Stimulated activated CD4-positive, alpha-beta T cell treated with anti-CD3 and anti-CD28 coated beads, Interleukin-15, amount 100 ng/mL, for 1 hour (primary cell): ENCODE measurements around the gene MRPL44.
"Not testable (repeated sequence)": the region's sequence is repeated elsewhere in the genome, so short reads cannot be mapped to it uniquely, and the experiment has no call there.

Source experiments
- DNase-seq, 2 donors: peaks; one replicate each; pipeline ENCODE4 v3.0.0-alpha.2; 2020; ENCODE audit warnings: low read depth in 1 of 2, low spot score in 1 of 2

The MRPL44 gene

DNA sequence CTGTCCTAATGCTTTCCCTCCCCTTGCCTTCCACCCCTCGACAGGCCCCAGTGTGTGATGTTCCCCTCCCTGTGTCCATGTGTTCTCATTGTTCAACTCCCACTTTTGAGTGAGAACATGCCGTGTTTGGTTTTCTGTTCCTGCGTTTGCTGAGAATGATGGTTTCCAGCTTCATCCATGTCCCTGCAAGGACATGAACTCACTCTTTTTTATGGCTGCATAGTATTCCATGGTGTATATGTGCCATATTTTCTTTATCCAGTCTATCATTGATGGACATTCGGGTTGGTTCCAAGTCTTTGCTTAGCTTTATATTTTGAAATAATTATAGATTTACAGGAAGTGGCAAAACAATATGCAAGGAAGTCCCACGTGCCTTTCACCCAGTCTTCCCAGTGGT lies 43.4 kb downstream of the MRPL44 start:
- not testable (repeated sequence) for DNase-seq

DNA sequence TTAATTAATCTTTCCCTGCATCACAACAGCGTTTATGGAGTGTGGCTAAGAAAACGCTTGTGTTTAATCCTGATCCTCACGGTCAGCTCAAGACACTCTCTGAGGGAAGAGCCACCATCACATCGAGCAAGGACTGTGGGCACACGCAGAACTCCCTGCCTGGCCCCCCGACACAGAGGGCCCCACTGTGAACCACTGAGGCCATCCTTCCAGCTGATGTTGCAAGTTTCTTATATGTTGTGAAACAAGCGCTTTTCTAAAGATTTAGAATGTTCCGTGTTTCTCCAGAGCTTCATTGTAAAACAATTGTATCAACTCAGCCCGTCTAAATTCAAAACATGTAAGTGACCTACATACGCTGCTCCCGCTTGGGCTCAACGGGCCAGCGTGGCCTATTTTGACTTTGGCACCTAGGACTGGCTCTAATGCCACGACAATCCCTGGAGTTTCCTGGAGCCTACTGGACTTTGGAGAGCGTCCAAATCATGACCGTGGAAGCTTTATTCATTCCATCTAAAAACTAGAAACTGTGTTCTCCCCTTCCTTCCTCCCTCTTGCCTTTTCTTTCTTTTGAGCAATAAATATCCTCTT lies 46.9 kb downstream of the MRPL44 start:
- DNase-seq, result no peak

DNA sequence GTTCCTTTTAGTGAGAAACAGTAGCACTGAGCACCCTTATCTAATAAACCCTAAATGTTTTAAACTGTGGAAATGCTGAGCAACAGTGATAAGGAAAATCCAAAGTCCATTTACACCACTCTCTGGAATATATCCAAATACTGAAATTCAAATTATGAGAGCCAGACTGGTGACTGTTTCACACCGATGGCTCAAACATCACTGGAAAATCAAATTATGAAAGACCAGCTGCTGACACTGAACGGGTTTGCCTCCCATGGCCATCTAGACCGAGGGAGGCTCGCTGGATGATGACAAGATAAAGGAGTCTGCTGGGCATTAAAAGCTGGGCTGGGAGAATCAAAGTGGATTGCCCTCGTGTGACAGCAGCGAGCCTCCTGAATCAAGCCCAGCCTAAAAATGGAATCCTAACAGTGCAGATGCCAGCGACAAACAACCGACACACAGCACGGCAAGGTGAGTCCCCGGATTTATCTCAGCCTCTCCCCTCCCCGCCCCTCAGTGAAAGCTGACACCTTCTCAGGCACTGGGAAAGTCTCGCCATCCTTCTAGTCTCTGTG lies 51.5 kb downstream of the MRPL44 start:
- DNase-seq, result no peak

DNA sequence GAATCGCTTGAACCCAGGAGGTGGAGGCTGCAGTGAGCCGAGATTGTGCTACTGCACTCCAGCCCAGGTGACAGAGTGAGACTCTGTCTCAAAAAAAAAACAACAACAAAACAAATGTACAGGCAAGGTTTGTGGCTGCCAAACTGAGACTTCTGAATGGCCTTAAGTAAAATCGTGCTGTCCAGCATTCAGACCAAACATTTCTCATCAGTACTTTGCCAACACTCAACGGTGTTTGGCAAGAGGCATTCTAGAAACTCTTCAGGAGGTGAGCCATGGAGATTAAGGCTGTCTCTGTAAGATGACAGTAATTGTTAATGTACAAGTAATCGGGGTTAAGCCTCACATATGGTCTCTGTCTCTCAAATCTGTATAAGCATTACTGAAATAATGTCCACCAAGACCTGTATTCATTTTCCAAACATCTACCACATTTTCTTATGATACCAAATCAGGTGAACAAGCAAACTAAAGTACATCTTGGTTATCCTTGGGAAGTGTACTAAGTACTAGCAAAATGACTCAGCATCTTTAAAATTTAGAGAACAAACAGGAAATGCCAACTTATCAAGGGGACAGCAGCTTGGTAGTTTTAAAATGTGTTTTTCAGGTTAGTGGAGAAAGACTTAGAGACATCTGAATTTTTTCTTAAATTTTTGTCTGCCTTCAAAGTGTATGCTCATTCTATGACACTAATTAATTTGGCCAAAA lies 52.5 kb downstream of the MRPL44 start:
- no peak for DNase-seq

DNA sequence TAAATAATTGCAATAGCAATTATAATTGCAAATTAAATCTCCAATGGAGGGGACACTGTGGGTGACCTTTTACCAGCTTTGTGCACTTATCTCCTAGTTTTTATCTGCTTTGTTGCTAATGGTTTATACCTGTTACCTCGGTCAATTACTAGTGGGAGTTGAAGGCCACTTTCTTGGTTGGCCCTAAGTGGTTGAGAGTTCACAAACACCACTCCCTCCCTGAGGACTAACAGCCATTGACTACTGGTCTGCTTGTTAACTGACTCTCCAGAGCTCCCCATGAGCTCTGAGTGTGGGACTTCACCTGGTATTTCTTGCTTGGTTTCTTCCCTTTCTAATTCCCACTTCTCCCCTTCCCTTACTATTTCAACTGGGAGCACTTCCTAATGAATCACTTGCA lies 54.6 kb downstream of the MRPL44 start:
- no peak for DNase-seq

DNA sequence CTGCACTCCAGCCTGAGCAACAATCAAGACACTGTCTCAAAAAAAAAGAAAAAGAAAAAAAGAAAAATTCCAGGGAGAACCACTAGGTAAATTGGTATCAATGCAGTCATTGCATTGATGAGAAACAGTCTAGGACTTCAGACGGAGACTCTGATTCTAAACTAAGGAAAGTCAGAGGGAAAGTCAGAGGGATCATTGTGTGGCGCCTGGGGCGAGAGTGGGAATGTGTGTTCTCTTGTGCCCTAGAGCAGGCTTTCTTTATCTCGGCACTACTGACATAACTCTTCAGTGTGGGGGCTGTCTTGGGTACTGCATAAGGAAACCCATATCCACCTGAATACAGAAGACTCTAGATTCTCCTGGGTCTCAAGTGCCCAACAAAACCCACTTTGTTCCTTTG lies 57.1 kb downstream of the MRPL44 start:
- no peak for DNase-seq

DNA sequence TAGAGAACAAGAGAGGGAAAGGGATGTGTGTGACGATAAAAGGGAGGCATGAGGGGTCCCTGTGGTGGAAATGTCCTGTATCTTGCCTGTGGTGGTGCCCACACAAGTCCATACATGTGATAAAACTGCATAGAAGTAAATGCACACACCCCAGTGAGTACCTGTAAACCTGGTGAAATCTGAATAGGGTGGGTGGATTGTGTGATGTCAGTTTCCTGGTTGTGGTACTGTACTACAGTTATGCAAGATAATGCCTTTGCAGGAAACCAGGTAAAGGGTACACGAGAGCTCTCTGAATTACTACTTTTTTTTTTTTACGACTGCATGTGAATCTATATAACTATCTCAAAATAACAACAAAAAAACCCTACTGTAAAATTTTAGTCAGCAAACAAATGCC lies 59.7 kb downstream of the MRPL44 start:
- DNase-seq, result no peak
